H1 (cell line): Measurements from ENCODE around the gene MAPRE3.

Source experiments
- JUND ChIP-seq: IDR thresholded peaks from 2 replicates; pipeline ENCODE4 v1.6.1; 2011; ENCODE audit warnings: mild to moderate bottlenecking, improper control_type of control experiment, low read length
- POLR2A ChIP-seq, 2 experiments: IDR thresholded peaks; 1 replicate in 1 of 2; 2 replicates in 1 of 2; pipeline ENCODE4 v1.6.1; 2011; ENCODE audit warnings: low read depth in 2 of 2, low read length in 2 of 2, mild to moderate bottlenecking in 2 of 2; ENCODE audit errors: control extremely low read depth in 1 of 2

DNA sequence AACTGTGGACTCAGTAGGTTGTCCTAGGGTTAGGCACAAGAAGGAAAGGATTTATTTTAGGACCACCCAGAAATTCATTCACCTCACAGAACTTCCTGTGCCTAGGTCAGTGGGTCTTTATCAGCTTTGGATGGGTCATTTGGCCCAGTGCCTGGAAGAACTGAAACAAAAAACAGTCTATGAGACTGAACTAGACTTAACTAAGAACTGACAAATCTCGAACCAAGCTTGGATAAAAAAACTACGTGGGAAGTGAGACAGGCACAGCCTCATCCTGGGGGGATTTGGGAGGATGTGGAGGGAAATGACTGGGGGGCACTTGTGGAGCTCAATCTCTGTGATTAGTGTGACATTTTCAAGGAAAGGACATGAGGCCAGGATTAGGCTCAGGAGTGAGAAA is 103.3 kb downstream of the MAPRE3 start:
- TF ChIP-seq POLR2A (IDR thresholded peaks at IDR 0.05; ENCODE audit: control extremely low read depth in 1 of 2, low read depth in 2 of 2, low read length in 2 of 2) = no peak
- no peak for TF ChIP-seq JUND
